Neuronal stem cell (in vitro differentiated cells): ENCODE data around the gene SHROOM3.
A peak's percentile ranks its signal among the peaks of the same experiment; 100 is the strongest.
"Not testable (repeated sequence)": the region's sequence is repeated elsewhere in the genome, so short reads cannot be mapped to it uniquely, and the experiment has no call there.

Experiments
- DNase-seq: peaks from one replicate; pipeline ENCODE4 v3.0.0-alpha.2; 2013; ENCODE audit warnings: low spot score
- H2AFZ ChIP-seq: one replicate; pipeline ENCODE4 v1.6.1; 2013; ENCODE audit warnings: mild to moderate bottlenecking, low read length, inconsistent platforms
- H2AK5ac ChIP-seq: 2 replicates; pipeline ENCODE4 v1.6.1; 2013; ENCODE audit warnings: low read depth, mild to moderate bottlenecking, inconsistent platforms, low read length, moderate library complexity, mixed read lengths
- H2BK120ac ChIP-seq: 2 replicates; pipeline ENCODE4 v1.6.1; 2013; ENCODE audit warnings: low read depth, mild to moderate bottlenecking, inconsistent platforms, low read length, moderate library complexity, mixed read lengths
- H2BK12ac ChIP-seq: one replicate; pipeline ENCODE4 v1.6.1; 2013; ENCODE audit warnings: low read length, inconsistent platforms
- H2BK15ac ChIP-seq: 2 replicates; pipeline ENCODE4 v1.6.1; 2013; ENCODE audit warnings: mild to moderate bottlenecking, low read length, inconsistent platforms, mixed read lengths
- H2BK5ac ChIP-seq: one replicate; pipeline ENCODE4 v1.6.1; 2013; ENCODE audit warnings: inconsistent platforms, mild to moderate bottlenecking, low read length, moderate library complexity
- H3K14ac ChIP-seq: one replicate; pipeline ENCODE4 v1.6.1; 2013; ENCODE audit warnings: low read length, inconsistent platforms
- H3K18ac ChIP-seq: 2 replicates; pipeline ENCODE4 v1.6.1; 2013; ENCODE audit warnings: low read length, inconsistent platforms
- H3K23ac ChIP-seq: 2 replicates; pipeline ENCODE4 v1.6.1; 2013; ENCODE audit warnings: low read depth, mild to moderate bottlenecking, mixed read lengths, low read length, inconsistent platforms; ENCODE audit not compliant: poor library complexity
- H3K27ac ChIP-seq: replicated peaks from 3 replicates; pipeline ENCODE4 v1.5.1; 2013; ENCODE audit warnings: low read length, inconsistent platforms
- H3K27me3 ChIP-seq, 3 experiments: 2 replicates each; pipeline ENCODE4 v1.6.1; 2013; ENCODE audit warnings: low read length in 3 of 3, mild to moderate bottlenecking in 2 of 3, inconsistent platforms in 1 of 3, low read depth in 1 of 3, mixed read lengths in 1 of 3, moderate library complexity in 1 of 3; ENCODE audit not compliant: control insufficient read depth in 3 of 3, insufficient read depth in 3 of 3
- H3K36me3 ChIP-seq, 2 donors: replicated peaks in 1 of 2; 2 replicates each; pipeline ENCODE4 v1.6.1; 2013; ENCODE audit warnings: low read length in 2 of 2; ENCODE audit not compliant: control insufficient read depth in 2 of 2, insufficient read depth in 2 of 2
- H3K4ac ChIP-seq: 2 replicates; pipeline ENCODE4 v1.6.1; 2013; ENCODE audit warnings: inconsistent platforms, mild to moderate bottlenecking, low read length, moderate library complexity
- H3K4me1 ChIP-seq, 2 donors: 1 replicate in 1 of 2; 2 replicates in 1 of 2; pipeline ENCODE4 v1.6.1; 2013; ENCODE audit warnings: low read length in 2 of 2, low read depth in 1 of 2; ENCODE audit not compliant: control insufficient read depth in 2 of 2, insufficient read depth in 1 of 2
- H3K4me2 ChIP-seq: one replicate; pipeline ENCODE4 v1.6.1; 2013; ENCODE audit warnings: mild to moderate bottlenecking, low read length, inconsistent platforms; ENCODE audit not compliant: insufficient read depth, poor library complexity, severe bottlenecking
- H3K4me3 ChIP-seq, 2 donors: 2 replicates each; pipeline ENCODE4 v1.5.1; 2013; ENCODE audit warnings: low read length in 2 of 2, mild to moderate bottlenecking in 2 of 2, inconsistent platforms in 1 of 2, moderate library complexity in 1 of 2
- H3K79me1 ChIP-seq: one replicate; pipeline ENCODE4 v1.6.1; 2013; ENCODE audit warnings: low read depth, mild to moderate bottlenecking, inconsistent platforms, low read length, moderate library complexity
- H3K9ac ChIP-seq: one replicate; pipeline ENCODE4 v1.6.1; 2013; ENCODE audit warnings: mild to moderate bottlenecking, low read depth, low read length, inconsistent platforms; ENCODE audit not compliant: poor library complexity
- H3K9me3 ChIP-seq, 2 donors: replicated peaks in 1 of 2; 2 replicates each; pipeline versions ENCODE3 to v1.6.1; 2013; ENCODE audit warnings: low read length in 2 of 2, mild to moderate bottlenecking in 2 of 2, inconsistent platforms in 1 of 2, low read depth in 1 of 2, mixed read lengths in 1 of 2, moderate library complexity in 1 of 2; ENCODE audit not compliant: control insufficient read depth in 2 of 2, insufficient read depth in 1 of 2
- H4K8ac ChIP-seq: one replicate; pipeline ENCODE4 v1.6.1; 2013; ENCODE audit warnings: low read depth, mild to moderate bottlenecking, inconsistent platforms, low read length, moderate library complexity
- H4K91ac ChIP-seq: one replicate; pipeline ENCODE4 v1.6.1; 2013; ENCODE audit warnings: low read length, low read depth, mild to moderate bottlenecking, inconsistent platforms; ENCODE audit not compliant: poor library complexity
- WGBS, 2 donors: extraction: QIAGEN DNeasy Blood & Tissue Kit; methylation state at CpG; one replicate each; pipeline ENCODE4 v1.1.7; 2013; ENCODE audit warnings: missing lambda C conversion rate in 2 of 2, mixed read lengths in 1 of 2; ENCODE audit not compliant: insufficient read length in 2 of 2, insufficient replicate concordance in 1 of 2; ENCODE audit errors: extremely low coverage in 2 of 2; 5-methylcytosine and 5-hydroxymethylcytosine counted together

Gene SHROOM3

GRCh38 chr4:76607846-76608245, 172.8 kb downstream of the SHROOM3 start:
- Histone ChIP-seq H2AFZ (no peak overlapping the region), H3K18ac (peak overlapping the region; percentile 9), H2AK5ac (no peak overlapping the region), H3K4ac (no peak overlapping the region), H3K9ac (no peak overlapping the region), H3K23ac (no peak overlapping the region), H2BK120ac (no peak overlapping the region), H3K4me2 (no peak overlapping the region), H3K27ac (peak overlapping the region; percentile 65), H3K9me3 (no peaks in the 10 kb centered on the region), H3K4me1 (peaks cover 18 to 21% of the 10 kb centered on the region in 2 donors), H2BK5ac (no peak overlapping the region), H3K79me1 (no peaks in the 10 kb centered on the region), H4K91ac (no peak overlapping the region), H4K8ac (no peak overlapping the region), H3K14ac (no peak overlapping the region), H3K27me3 (no peaks in the 10 kb centered on the region), H3K4me3 (no peak overlapping the region), H2BK15ac (no peak overlapping the region), H3K36me3 (peaks cover 0 to 26% of the 10 kb centered on the region in 2 donors), H2BK12ac (no peak overlapping the region)
- no peak for DNase-seq
- no CpG with 5 or more reads among the region's 1 CpG for WGBS, 2 donors

GRCh38 chr4:76608549-76608948, 173.5 kb downstream of the SHROOM3 start:
- H3K14ac ChIP-seq, H2BK5ac ChIP-seq, H3K9me3 ChIP-seq, H3K9ac ChIP-seq, H3K27me3 ChIP-seq, H2BK15ac ChIP-seq, H2AFZ ChIP-seq, H3K27ac ChIP-seq, H2BK12ac ChIP-seq, H3K4ac ChIP-seq, H2AK5ac ChIP-seq, H2BK120ac ChIP-seq, H3K4me2 ChIP-seq, H3K4me3 ChIP-seq, H3K18ac ChIP-seq, H3K23ac ChIP-seq, DNase-seq, H3K79me1 ChIP-seq, H4K8ac ChIP-seq, H4K91ac ChIP-seq: not testable (repeated sequence)
- peaks cover 18 to 21% of the 10 kb centered on the region in 2 donors for H3K4me1 ChIP-seq
- H3K36me3 ChIP-seq: peaks cover 0 to 28% of the 10 kb centered on the region in 2 donors

- WGBS, 2 donors: no CpG with 5 or more reads among the region's 8 CpGs
- DNase-seq: no peak
- no peak overlapping the region for H3K27ac ChIP-seq
Measured at GRCh38 chr4:76610751-76611547, 175.9 kb downstream of the SHROOM3 start.

GRCh38 chr4:76611616-76612207, 176.7 kb downstream of the SHROOM3 start:
- Histone ChIP-seq H2AFZ (no peak overlapping the region), H2BK12ac (no peak overlapping the region), H2BK15ac (no peak overlapping the region), H3K4me1 (peaks cover 17 to 20% of the 10 kb centered on the region in 2 donors), H2AK5ac (no peak overlapping the region), H4K91ac (no peak overlapping the region), H3K23ac (no peak overlapping the region), H3K36me3 (peaks cover 0 to 32% of the 10 kb centered on the region in 2 donors), H3K4ac (no peak overlapping the region), H3K27me3 (no peaks in the 10 kb centered on the region), H4K8ac (no peak overlapping the region), H3K27ac (no peak overlapping the region), H2BK120ac (no peak overlapping the region), H3K79me1 (peaks cover 2% of the 10 kb centered on the region), H3K14ac (no peak overlapping the region), H3K4me3 (no peak overlapping the region), H2BK5ac (no peak overlapping the region), H3K9ac (no peak overlapping the region), H3K18ac (no peak overlapping the region), H3K9me3 (no peaks in the 10 kb centered on the region), H3K4me2 (no peak overlapping the region)
- DNase-seq: no peak
- WGBS, 2 donors: no CpG with 5 or more reads among the region's 6 CpGs

More at GRCh38 chr4:76610751-76611547, 175.9 kb downstream of the SHROOM3 start:
- no peak overlapping the region for H3K14ac ChIP-seq
- H3K9ac ChIP-seq: no peak overlapping the region
- peaks cover 18 to 21% of the 10 kb centered on the region in 2 donors for H3K4me1 ChIP-seq
- H3K4me2 ChIP-seq: no peak overlapping the region
- H3K18ac ChIP-seq: no peak overlapping the region
- H3K9me3 ChIP-seq: no peaks in the 10 kb centered on the region
- H3K23ac ChIP-seq: no peak overlapping the region
- H2BK120ac ChIP-seq: no peak overlapping the region
- no peak overlapping the region for H2BK15ac ChIP-seq
- H3K4me3 ChIP-seq: no peak overlapping the region
- H2AK5ac ChIP-seq: no peak overlapping the region
- H3K36me3 ChIP-seq: peaks cover 0 to 32% of the 10 kb centered on the region in 2 donors
- H2BK5ac ChIP-seq: no peak overlapping the region
- H2AFZ ChIP-seq: no peak overlapping the region
- H3K27me3 ChIP-seq: no peaks in the 10 kb centered on the region
- no peak overlapping the region for H4K8ac ChIP-seq
- no peak overlapping the region for H4K91ac ChIP-seq
- H3K4ac ChIP-seq: no peak overlapping the region
- no peaks in the 10 kb centered on the region for H3K79me1 ChIP-seq
- H2BK12ac ChIP-seq: no peak overlapping the region
